Keratinocyte (primary cell): ENCODE measurements around the gene FGF1. TPM values are rescaled to one million over a fixed set of nuclear protein-coding genes. Genes with fewer than 3 reads are reported as not detected.

Source experiments
- DNase-seq: peaks from one replicate; pipeline ENCODE4 v3.0.0-alpha.2; 2011; ENCODE audit warnings: low read depth, missing footprints, low spot score
- FAIRE-seq: peaks from 2 replicates; lab custom pipeline; 2011; peaks lifted over from hg19 to GRCh38; lab: Jason Lieb, UNC
- H2AFZ ChIP-seq: 2 replicates; pipeline ENCODE4 v1.6.0; 2012; ENCODE audit warnings: low read length, control low read depth, inconsistent platforms; ENCODE audit not compliant: control insufficient read depth
- H3K27ac ChIP-seq: 2 replicates; pipeline ENCODE4 v1.5.1; 2011; ENCODE audit warnings: low read length; ENCODE audit not compliant: control insufficient read depth, insufficient read depth
- H3K27me3 ChIP-seq: 3 replicates; pipeline ENCODE4 v1.6.0; 2011; ENCODE audit warnings: low read length; ENCODE audit not compliant: control insufficient read depth, insufficient read depth; ENCODE audit errors: extremely low read depth
- H3K36me3 ChIP-seq, 2 experiments: 2 replicates in 1 of 2; 3 replicates in 1 of 2; pipeline ENCODE4 v1.5.1; 2011; ENCODE audit warnings: low read length in 2 of 2, mild to moderate bottlenecking in 1 of 2; ENCODE audit not compliant: control insufficient read depth in 2 of 2, insufficient read depth in 2 of 2; ENCODE audit errors: extremely low read depth in 1 of 2
- H3K4me1 ChIP-seq: 3 replicates; pipeline ENCODE4 v1.5.1; 2011; ENCODE audit warnings: low read length; ENCODE audit not compliant: control insufficient read depth, insufficient read depth; ENCODE audit errors: extremely low read depth
- H3K4me2 ChIP-seq: 3 replicates; pipeline ENCODE4 v1.6.0; 2011; ENCODE audit warnings: low read depth, low read length; ENCODE audit not compliant: control insufficient read depth, insufficient read depth; ENCODE audit errors: extremely low read depth
- H3K4me3 ChIP-seq, 3 experiments: fragments of 200-600 bp in 1 of 3; sonication (generic) in 1 of 3; 2 replicates in 2 of 3; 3 replicates in 1 of 3; pipeline ENCODE4 v1.5.1; 2011 to 2016; ENCODE audit warnings: low read length in 3 of 3, mild to moderate bottlenecking in 3 of 3, control low read depth in 2 of 3, inconsistent platforms in 1 of 3, low read depth in 1 of 3, mixed read lengths in 1 of 3, mixed run types in 1 of 3, moderate library complexity in 1 of 3; ENCODE audit not compliant: control insufficient read depth in 2 of 3, insufficient read depth in 2 of 3; ENCODE audit errors: extremely low read depth in 1 of 3
- H3K79me2 ChIP-seq: 2 replicates; pipeline ENCODE4 v1.6.0; 2012; ENCODE audit warnings: low read length; ENCODE audit not compliant: control insufficient read depth, insufficient read depth
- H3K9ac ChIP-seq: 3 replicates; pipeline ENCODE4 v1.6.0; 2011; ENCODE audit warnings: low read length; ENCODE audit not compliant: control insufficient read depth, insufficient read depth; ENCODE audit errors: extremely low read depth
- H3K9me1 ChIP-seq: 3 replicates; pipeline ENCODE4 v1.6.0; 2011; ENCODE audit warnings: low read length; ENCODE audit not compliant: control insufficient read depth, insufficient read depth; ENCODE audit errors: extremely low read depth
- H3K9me3 ChIP-seq: 2 replicates; pipeline ENCODE4 v1.5.1; 2012; ENCODE audit warnings: low read depth, low read length; ENCODE audit not compliant: control insufficient read depth
- H4K20me1 ChIP-seq: 3 replicates; pipeline ENCODE4 v1.6.0; 2011; ENCODE audit warnings: low read length; ENCODE audit not compliant: control insufficient read depth, insufficient read depth; ENCODE audit errors: extremely low read depth
- EZH2 ChIP-seq: IDR thresholded peaks from one replicate; pipeline ENCODE4 v1.6.1; 2012; ENCODE audit warnings: inconsistent platforms, mild to moderate bottlenecking, low read length, moderate library complexity
- dilution Hi-C: fragments of 300-500 bp; cut with MboI; formaldehyde crosslinking; loops from one replicate; pipeline ENCODE4 v1.7.0; 2020; ENCODE audit warnings: low sequenced_read_pairs; ENCODE audit not compliant: extremely low pct_ligation_motif_present
- polyA plus RNA-seq, 5 experiments: library from polyadenylated mRNA; depleted of rRNA in 3 of 5; stranded (reverse) in 3 of 5; stranded (forward) in 1 of 5; unstranded in 1 of 5; fragments of >200 nt; gene quantifications; 1 replicate in 1 of 5; 2 replicates in 3 of 5; 3 replicates in 1 of 5; pipeline versions ENCODE4 v1.2.1 to v1.2.3, GENCODE V29; 2011 to 2012; ENCODE audit warnings: missing spikeins in 2 of 5, low read depth in 1 of 5, low replicate concordance in 1 of 5
- TF ChIP-seq, protein P1 (sequence below), 3 experiments: IDR thresholded peaks in 1 of 3; conservative IDR thresholded peaks in 1 of 3; optimal IDR thresholded peaks in 1 of 3; 2 replicates in 2 of 3; 3 replicates in 1 of 3; pipeline versions ENCODE3 to v1.5.1; 2011; ENCODE audit warnings: low read length in 3 of 3, mild to moderate bottlenecking in 3 of 3, moderate library complexity in 2 of 3, control low read depth in 1 of 3, inconsistent platforms in 1 of 3; ENCODE audit not compliant: insufficient read depth in 2 of 3; ENCODE audit errors: extremely low read depth in 1 of 3

FGF1 gene
- polyA plus RNA-seq, 1 donor (not counting 4 experiments of a cell fraction or from before 2014, with no cell fraction given), result 2.4 TPM

DNA sequence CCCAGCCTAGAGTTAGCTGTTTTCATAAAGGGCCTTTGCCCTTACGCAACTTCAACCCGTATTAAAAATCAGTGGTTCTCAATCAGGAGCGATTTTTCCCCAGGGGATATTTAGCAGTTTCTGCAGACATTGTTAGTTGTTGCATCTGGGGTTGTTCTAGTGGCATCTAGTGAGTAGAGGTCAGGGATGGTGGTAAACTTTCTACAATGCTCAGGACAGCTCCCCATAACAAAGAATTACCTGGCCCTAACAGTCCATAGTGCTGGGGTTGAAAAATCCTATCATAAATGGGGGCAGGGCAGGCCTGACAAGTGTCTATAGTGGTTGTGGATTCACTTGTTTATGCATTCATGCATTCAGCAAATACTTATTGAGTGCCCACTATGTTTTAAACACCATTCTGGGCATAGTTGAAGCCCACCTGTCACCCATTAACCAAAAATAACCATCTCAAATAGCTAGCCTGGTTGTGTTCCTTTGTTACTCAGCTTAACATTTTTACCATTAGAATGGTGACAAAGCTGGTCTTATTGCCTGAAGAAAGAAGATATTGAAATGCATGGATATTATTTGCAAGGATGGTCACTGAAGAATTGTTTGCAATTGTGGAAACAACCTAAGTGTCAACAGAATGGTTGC, 15.9 kb upstream of the FGF1 start:
- Histone ChIP-seq H3K9me3 (no peaks in the 10 kb centered on the region), H3K36me3 (no peaks in the 10 kb centered on the region), H3K27ac (no peak overlapping the region), H3K4me2 (no peak overlapping the region), H3K9me1 (no peaks in the 10 kb centered on the region), H2AFZ (no peak overlapping the region), H3K4me3 (no peak overlapping the region), H3K9ac (no peak overlapping the region), H3K4me1 (no peaks in the 10 kb centered on the region), H3K79me2 (no peaks in the 10 kb centered on the region), H3K27me3 (no peaks in the 10 kb centered on the region), H4K20me1 (no peaks in the 10 kb centered on the region)
- DNase-seq, result no peak
- dilution Hi-C loops, result no loop called here
- no peak for TF ChIP-seq EZH2
- TF ChIP-seq, protein P1, sequence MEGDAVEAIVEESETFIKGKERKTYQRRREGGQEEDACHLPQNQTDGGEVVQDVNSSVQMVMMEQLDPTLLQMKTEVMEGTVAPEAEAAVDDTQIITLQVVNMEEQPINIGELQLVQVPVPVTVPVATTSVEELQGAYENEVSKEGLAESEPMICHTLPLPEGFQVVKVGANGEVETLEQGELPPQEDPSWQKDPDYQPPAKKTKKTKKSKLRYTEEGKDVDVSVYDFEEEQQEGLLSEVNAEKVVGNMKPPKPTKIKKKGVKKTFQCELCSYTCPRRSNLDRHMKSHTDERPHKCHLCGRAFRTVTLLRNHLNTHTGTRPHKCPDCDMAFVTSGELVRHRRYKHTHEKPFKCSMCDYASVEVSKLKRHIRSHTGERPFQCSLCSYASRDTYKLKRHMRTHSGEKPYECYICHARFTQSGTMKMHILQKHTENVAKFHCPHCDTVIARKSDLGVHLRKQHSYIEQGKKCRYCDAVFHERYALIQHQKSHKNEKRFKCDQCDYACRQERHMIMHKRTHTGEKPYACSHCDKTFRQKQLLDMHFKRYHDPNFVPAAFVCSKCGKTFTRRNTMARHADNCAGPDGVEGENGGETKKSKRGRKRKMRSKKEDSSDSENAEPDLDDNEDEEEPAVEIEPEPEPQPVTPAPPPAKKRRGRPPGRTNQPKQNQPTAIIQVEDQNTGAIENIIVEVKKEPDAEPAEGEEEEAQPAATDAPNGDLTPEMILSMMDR (optimal IDR thresholded peaks at IDR 0.05 in 1 of 3, IDR thresholded peaks at IDR 0.05 in 1 of 3, conservative IDR thresholded peaks at IDR 0.05 in 1 of 3; ENCODE audit: extremely low read depth in 1 of 3, insufficient read depth in 2 of 3, low read length in 3 of 3), result no peak
- FAIRE-seq, result no peak

DNA sequence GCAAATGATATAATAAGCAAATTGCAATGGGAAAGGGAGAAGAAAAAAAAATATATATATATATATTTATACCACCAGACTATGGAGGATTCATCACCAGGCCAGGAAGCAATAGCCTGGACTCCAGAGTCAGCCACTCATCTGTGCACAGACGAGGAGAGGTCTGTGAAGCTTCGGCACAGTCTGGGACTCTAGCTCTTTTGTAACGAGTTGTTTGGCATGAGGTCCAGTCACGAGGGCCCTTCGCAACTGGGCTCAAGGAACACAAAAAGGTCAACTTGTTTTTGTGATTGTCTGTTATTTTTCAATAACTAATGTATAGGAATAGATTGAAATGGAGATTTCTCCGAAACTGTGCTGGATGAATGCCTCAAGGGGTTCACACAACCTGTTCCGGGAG, 14.7 kb upstream of the FGF1 start:
- H3K27me3 ChIP-seq, result no peaks in the 10 kb centered on the region
- dilution Hi-C loops, result no loop called here
- H3K27ac ChIP-seq, result no peak overlapping the region
- H3K4me1 ChIP-seq, result no peaks in the 10 kb centered on the region
- no peaks in the 10 kb centered on the region for H3K9me1 ChIP-seq
- H3K79me2 ChIP-seq, result no peaks in the 10 kb centered on the region
- no peaks in the 10 kb centered on the region for H4K20me1 ChIP-seq
- DNase-seq (no peak), FAIRE-seq (no peak)
- TF ChIP-seq EZH2, result no peak
- TF ChIP-seq, protein P1 (optimal IDR thresholded peaks at IDR 0.05 in 1 of 3, IDR thresholded peaks at IDR 0.05 in 1 of 3, conservative IDR thresholded peaks at IDR 0.05 in 1 of 3; ENCODE audit: extremely low read depth in 1 of 3, insufficient read depth in 2 of 3, low read length in 3 of 3), result no peak
- H3K9me3 ChIP-seq, result no peaks in the 10 kb centered on the region
- no peaks in the 10 kb centered on the region for H3K36me3 ChIP-seq
- H3K4me2 ChIP-seq, result no peak overlapping the region
- H2AFZ ChIP-seq, result no peak overlapping the region
- no peak overlapping the region for H3K4me3 ChIP-seq
- no peak overlapping the region for H3K9ac ChIP-seq
